ENCODE measurements around the gene COL20A1.

DNA sequence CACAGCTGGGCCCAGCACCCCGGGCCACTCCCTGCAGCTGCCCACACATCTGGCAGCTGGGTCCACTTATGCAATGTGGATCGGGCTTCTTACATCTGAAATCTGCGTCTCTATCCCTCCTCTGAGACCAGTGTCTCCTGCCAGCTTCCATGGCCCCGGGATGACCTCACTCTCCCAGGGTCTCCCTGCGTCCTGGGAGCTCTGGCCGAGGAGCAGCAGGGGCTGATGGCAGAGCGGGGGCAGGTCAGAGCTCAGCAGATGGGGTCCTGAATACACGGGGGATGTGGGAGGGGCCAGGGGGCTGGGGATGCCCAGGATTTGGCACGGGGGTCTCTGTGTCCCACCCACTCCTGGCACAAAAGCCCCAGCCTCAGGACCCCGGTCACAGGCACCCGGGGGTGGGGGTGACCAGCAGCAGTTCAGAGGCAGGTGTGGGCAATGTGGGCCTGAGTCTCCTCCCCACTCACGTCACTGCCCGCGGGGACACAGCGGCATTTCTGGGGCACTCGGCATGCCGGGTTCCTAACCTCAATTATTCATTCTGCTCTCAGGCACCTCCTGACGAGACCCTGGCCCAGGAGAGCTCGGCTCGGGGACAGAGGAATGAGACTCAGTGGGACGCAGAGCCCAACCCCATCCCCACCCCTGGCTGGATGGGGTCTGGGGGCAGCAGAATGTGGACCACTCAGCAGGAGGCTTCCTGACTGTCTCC, 51.8 kb downstream of the COL20A1 start:
- TF ChIP-seq, protein P1, sequence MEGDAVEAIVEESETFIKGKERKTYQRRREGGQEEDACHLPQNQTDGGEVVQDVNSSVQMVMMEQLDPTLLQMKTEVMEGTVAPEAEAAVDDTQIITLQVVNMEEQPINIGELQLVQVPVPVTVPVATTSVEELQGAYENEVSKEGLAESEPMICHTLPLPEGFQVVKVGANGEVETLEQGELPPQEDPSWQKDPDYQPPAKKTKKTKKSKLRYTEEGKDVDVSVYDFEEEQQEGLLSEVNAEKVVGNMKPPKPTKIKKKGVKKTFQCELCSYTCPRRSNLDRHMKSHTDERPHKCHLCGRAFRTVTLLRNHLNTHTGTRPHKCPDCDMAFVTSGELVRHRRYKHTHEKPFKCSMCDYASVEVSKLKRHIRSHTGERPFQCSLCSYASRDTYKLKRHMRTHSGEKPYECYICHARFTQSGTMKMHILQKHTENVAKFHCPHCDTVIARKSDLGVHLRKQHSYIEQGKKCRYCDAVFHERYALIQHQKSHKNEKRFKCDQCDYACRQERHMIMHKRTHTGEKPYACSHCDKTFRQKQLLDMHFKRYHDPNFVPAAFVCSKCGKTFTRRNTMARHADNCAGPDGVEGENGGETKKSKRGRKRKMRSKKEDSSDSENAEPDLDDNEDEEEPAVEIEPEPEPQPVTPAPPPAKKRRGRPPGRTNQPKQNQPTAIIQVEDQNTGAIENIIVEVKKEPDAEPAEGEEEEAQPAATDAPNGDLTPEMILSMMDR (IDR thresholded peaks at IDR 0.05): no peak
- TF ChIP-seq POLR2AphosphoS5 (IDR thresholded peaks at IDR 0.05; ENCODE audit: low read depth, low read length) (no peak), TCF7L2 (IDR thresholded peaks at IDR 0.05; ENCODE audit: low read depth, low read length) (no peak), REST (IDR thresholded peaks at IDR 0.05; ENCODE audit: insufficient read depth in 1 of 2, low read depth in 2 of 2, low read length in 1 of 2) (no peak)
